HepG2 (cell line): Measurements from ENCODE around the gene DIPK1C.

Source experiments
- CEBPB ChIP-seq: IDR thresholded peaks from 2 replicates; pipeline ENCODE4 v1.6.1; 2011; ENCODE audit warnings: low read depth, low read length, improper control_type of control experiment, borderline replicate concordance
- DPF2 ChIP-seq: sonication (generic); formaldehyde crosslinking; IDR thresholded peaks from 2 replicates; pipeline ENCODE4 v1.4.0; 2020; ENCODE audit warnings: mild to moderate bottlenecking, low read depth, missing genetic modification reagents, borderline replicate concordance
- EEA1 ChIP-seq: sonication (generic); formaldehyde crosslinking; IDR thresholded peaks from 2 replicates; pipeline ENCODE4 v1.5.1; 2020; ENCODE audit warnings: mild to moderate bottlenecking, missing genetic modification reagents, borderline replicate concordance
- KLF6 ChIP-seq: IDR thresholded peaks from 2 replicates; pipeline ENCODE4 v1.8.0; 2016; ENCODE audit warnings: missing biosample characterization, missing genetic modification reagents
- MAFF ChIP-seq: IDR thresholded peaks from 2 replicates; pipeline ENCODE4 v1.6.1; 2011; ENCODE audit warnings: low read depth, low read length, improper control_type of control experiment
- MXD4 ChIP-seq: IDR thresholded peaks from 2 replicates; pipeline ENCODE4 v1.6.1; 2016; ENCODE audit warnings: mild to moderate bottlenecking, missing biosample characterization, missing genetic modification reagents
- NRL ChIP-seq: sonication (generic); formaldehyde crosslinking; IDR thresholded peaks from 2 replicates; pipeline ENCODE4 v1.5.0; 2020; ENCODE audit warnings: missing genetic modification reagents, mild to moderate bottlenecking, moderate library complexity, borderline replicate concordance
- POLR2AphosphoS5 ChIP-seq: IDR thresholded peaks from 2 replicates; pipeline ENCODE4 v1.6.1; 2012; ENCODE audit warnings: low read depth, low read length
- RAD21 ChIP-seq: fragments of 450-650 bp; formaldehyde crosslinking; IDR thresholded peaks from 2 replicates; pipeline ENCODE4 v1.5.0; 2020; ENCODE audit warnings: mild to moderate bottlenecking
- TARDBP ChIP-seq: sonication (generic); formaldehyde crosslinking; IDR thresholded peaks from 2 replicates; pipeline ENCODE4 v1.8.0; 2022; ENCODE audit warnings: mild to moderate bottlenecking, missing genetic modification reagents
- TF ChIP-seq, protein P1 (sequence below): IDR thresholded peaks from 2 replicates; pipeline ENCODE4 v1.6.1; 2012; ENCODE audit warnings: inconsistent platforms
- TF ChIP-seq, protein P2 (sequence below), 2 experiments: IDR thresholded peaks; 2 replicates each; pipeline ENCODE4 v1.6.1; 2011 to 2012; ENCODE audit warnings: low read length in 2 of 2, borderline replicate concordance in 1 of 2, low read depth in 1 of 2, mild to moderate bottlenecking in 1 of 2, moderate library complexity in 1 of 2
- TF ChIP-seq, protein P3 (sequence below), 2 experiments: sonication (generic) in 1 of 2; formaldehyde crosslinking in 1 of 2; IDR thresholded peaks; 2 replicates each; pipeline versions ENCODE4 v1.5.1 to v1.6.1; 2011 to 2020; ENCODE audit warnings: borderline replicate concordance in 1 of 2, low read depth in 1 of 2, low read length in 1 of 2, mild to moderate bottlenecking in 1 of 2, missing genetic modification reagents in 1 of 2, moderate library complexity in 1 of 2
- TF ChIP-seq, protein P4 (sequence below): sonication (generic); formaldehyde crosslinking; IDR thresholded peaks from 2 replicates; pipeline ENCODE4 v1.5.0; 2020; ENCODE audit warnings: mild to moderate bottlenecking, missing genetic modification reagents, moderate library complexity

DNA sequence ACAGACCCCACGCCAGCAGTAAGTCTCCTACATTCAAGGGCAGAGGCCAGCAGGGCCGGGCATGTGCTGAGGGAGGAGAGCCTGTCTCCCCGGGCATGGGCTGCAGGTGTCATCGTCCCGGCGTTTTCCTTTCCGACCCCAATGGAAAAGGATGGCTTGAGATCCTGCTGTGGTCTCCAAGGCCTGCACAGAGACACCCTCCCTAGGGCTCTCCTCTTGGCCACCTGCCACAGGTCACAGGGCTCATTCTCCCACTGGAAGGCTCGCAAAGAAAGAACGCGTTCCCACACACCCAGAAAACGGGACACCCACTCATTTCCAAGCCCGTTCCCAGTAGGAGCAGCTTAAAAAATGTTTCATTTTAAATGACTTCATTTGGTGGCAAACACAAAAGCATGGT is 41.0 kb downstream of the DIPK1C start:
- TF ChIP-seq KLF6 (CRISPR knock-in tag) (no peak), DPF2 (CRISPR knock-in tag) (no peak), TARDBP (CRISPR knock-in tag) (no peak), NRL (CRISPR knock-in tag) (no peak), MAFF (no peak), POLR2AphosphoS5 (no peak), MXD4 (CRISPR knock-in tag) (no peak), RAD21 (CRISPR knock-in tag) (no peak), EEA1 (CRISPR knock-in tag) (no peak), CEBPB (no peak)
- TF ChIP-seq, protein P1, sequence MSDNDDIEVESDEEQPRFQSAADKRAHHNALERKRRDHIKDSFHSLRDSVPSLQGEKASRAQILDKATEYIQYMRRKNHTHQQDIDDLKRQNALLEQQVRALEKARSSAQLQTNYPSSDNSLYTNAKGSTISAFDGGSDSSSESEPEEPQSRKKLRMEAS, result no peak
- TF ChIP-seq, protein P2, sequence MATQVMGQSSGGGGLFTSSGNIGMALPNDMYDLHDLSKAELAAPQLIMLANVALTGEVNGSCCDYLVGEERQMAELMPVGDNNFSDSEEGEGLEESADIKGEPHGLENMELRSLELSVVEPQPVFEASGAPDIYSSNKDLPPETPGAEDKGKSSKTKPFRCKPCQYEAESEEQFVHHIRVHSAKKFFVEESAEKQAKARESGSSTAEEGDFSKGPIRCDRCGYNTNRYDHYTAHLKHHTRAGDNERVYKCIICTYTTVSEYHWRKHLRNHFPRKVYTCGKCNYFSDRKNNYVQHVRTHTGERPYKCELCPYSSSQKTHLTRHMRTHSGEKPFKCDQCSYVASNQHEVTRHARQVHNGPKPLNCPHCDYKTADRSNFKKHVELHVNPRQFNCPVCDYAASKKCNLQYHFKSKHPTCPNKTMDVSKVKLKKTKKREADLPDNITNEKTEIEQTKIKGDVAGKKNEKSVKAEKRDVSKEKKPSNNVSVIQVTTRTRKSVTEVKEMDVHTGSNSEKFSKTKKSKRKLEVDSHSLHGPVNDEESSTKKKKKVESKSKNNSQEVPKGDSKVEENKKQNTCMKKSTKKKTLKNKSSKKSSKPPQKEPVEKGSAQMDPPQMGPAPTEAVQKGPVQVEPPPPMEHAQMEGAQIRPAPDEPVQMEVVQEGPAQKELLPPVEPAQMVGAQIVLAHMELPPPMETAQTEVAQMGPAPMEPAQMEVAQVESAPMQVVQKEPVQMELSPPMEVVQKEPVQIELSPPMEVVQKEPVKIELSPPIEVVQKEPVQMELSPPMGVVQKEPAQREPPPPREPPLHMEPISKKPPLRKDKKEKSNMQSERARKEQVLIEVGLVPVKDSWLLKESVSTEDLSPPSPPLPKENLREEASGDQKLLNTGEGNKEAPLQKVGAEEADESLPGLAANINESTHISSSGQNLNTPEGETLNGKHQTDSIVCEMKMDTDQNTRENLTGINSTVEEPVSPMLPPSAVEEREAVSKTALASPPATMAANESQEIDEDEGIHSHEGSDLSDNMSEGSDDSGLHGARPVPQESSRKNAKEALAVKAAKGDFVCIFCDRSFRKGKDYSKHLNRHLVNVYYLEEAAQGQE (IDR thresholded peaks at IDR 0.05; ENCODE audit: borderline replicate concordance in 1 of 2, low read depth in 1 of 2, low read length in 2 of 2), result no peak
- TF ChIP-seq, protein P3, sequence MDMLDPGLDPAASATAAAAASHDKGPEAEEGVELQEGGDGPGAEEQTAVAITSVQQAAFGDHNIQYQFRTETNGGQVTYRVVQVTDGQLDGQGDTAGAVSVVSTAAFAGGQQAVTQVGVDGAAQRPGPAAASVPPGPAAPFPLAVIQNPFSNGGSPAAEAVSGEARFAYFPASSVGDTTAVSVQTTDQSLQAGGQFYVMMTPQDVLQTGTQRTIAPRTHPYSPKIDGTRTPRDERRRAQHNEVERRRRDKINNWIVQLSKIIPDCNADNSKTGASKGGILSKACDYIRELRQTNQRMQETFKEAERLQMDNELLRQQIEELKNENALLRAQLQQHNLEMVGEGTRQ (IDR thresholded peaks at IDR 0.05; ENCODE audit: low read depth, low read length), result no peak
- TF ChIP-seq, protein P3 (CRISPR knock-in tag; IDR thresholded peaks at IDR 0.05; ENCODE audit: borderline replicate concordance), result no peak
- TF ChIP-seq, protein P4, sequence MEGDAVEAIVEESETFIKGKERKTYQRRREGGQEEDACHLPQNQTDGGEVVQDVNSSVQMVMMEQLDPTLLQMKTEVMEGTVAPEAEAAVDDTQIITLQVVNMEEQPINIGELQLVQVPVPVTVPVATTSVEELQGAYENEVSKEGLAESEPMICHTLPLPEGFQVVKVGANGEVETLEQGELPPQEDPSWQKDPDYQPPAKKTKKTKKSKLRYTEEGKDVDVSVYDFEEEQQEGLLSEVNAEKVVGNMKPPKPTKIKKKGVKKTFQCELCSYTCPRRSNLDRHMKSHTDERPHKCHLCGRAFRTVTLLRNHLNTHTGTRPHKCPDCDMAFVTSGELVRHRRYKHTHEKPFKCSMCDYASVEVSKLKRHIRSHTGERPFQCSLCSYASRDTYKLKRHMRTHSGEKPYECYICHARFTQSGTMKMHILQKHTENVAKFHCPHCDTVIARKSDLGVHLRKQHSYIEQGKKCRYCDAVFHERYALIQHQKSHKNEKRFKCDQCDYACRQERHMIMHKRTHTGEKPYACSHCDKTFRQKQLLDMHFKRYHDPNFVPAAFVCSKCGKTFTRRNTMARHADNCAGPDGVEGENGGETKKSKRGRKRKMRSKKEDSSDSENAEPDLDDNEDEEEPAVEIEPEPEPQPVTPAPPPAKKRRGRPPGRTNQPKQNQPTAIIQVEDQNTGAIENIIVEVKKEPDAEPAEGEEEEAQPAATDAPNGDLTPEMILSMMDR (CRISPR knock-in tag), result no peak
